IPS DF 4.7 (cell line): ENCODE data around the gene GLI3.

Source experiments
- DNase-seq: peaks from one replicate; pipeline ENCODE4 v3.0.0-alpha.2; 2013; ENCODE audit warnings: low spot score; ENCODE audit errors: extremely low read depth

Gene GLI3

GRCh38 chr7:42236976-42237810 is at the start of gene GLI3:
Gene GLI3, minus strand, starts transcription at chr7:42237209. Its CDS starts 13,956 bp downstream, at chr7:42223253.
- DNase-seq: no peak

GRCh38 chr7:42285383-42285824 is 48.4 kb upstream of the GLI3 start:
- no peak for DNase-seq

GRCh38 chr7:42283553-42283952 is 46.5 kb upstream of the GLI3 start:
- no peak for DNase-seq

- DNase-seq: no peak
These were observed 41.3 kb upstream of the GLI3 start for GRCh38 chr7:42278344-42278743.

- DNase-seq: no peak
These were observed 37.0 kb upstream of the GLI3 start for GRCh38 chr7:42274053-42274452.

GRCh38 chr7:42272793-42273665 is 36.0 kb upstream of the GLI3 start:
- no peak for DNase-seq

GRCh38 chr7:42269161-42269560 is 32.2 kb upstream of the GLI3 start:
- DNase-seq: no peak

GRCh38 chr7:42264702-42265101 is 27.7 kb upstream of the GLI3 start:
- DNase-seq: no peak

GRCh38 chr7:42263971-42264370 is 27.0 kb upstream of the GLI3 start:
- DNase-seq: no peak

GRCh38 chr7:42262964-42263363 is 26.0 kb upstream of the GLI3 start:
- no peak for DNase-seq

- no peak for DNase-seq
These were observed 17.2 kb upstream of the GLI3 start for GRCh38 chr7:42254217-42254616.

GRCh38 chr7:42253316-42253715 is 16.3 kb upstream of the GLI3 start:
- no peak for DNase-seq

- no peak for DNase-seq
These were observed 13.4 kb upstream of the GLI3 start for GRCh38 chr7:42250411-42250810.

GRCh38 chr7:42248579-42248978 is 11.6 kb upstream of the GLI3 start:
- no peak for DNase-seq

- no peak for DNase-seq
These were observed 10.3 kb upstream of the GLI3 start for GRCh38 chr7:42247301-42247700.

GRCh38 chr7:42244828-42245227 is 7.8 kb upstream of the GLI3 start:
- no peak for DNase-seq

- no peak for DNase-seq
These were observed 5.4 kb upstream of the GLI3 start for GRCh38 chr7:42242381-42242780.

GRCh38 chr7:42241424-42241823 is 4.4 kb upstream of the GLI3 start:
- DNase-seq: no peak

GRCh38 chr7:42240416-42240815 is 3.4 kb upstream of the GLI3 start:
- no peak for DNase-seq

- DNase-seq: no peak
These were observed 1.8 kb upstream of the GLI3 start for GRCh38 chr7:42238709-42239366.

GRCh38 chr7:42237811-42238541 is 967 bp upstream of the GLI3 start:
- DNase-seq: no peak
